ENCODE data around the gene LINGO1.

LINGO1 gene

DNA sequence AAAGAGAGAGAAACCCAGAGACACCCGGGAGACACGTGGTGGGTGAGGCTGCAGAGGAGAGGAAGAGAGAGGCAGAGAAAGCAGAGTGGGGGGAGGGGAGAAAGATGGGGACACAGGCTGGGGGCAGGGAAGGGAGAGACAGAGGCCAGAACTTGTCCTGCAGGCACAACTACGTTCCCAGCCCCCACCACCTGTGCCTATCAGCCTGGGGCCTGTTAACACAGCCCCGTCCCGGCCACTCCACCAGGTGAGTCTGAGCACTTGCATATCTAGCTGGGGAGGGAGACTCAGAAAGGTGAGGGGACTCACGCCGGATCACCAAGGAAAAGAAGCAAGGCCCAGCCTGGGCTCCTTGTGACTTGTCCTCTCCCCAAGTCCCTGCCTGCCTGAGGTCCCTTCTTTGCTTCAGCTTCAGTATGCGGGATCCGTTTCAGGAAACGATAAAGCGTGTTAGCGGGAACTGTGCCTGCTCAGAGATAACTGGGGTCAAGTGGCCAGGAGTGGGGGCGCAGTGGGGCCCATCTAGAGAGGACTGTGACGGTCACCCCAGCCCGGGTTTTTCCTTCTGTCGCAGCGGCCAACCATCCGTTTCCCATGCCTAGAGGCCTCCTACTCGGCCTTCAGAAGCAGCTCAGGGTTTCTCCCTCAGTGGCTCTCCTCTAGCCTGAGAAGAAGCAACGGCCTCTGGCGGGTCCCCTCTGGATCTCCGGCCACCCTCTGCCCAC is 10.3 kb downstream of the LINGO1 start:
- no peak overlapping the region for H3K4me3 ChIP-seq (ENCODE audit: insufficient read depth in 1 of 2, low read depth in 1 of 2, low read length in 2 of 2)
- H2BK15ac ChIP-seq (ENCODE audit: low read depth, poor library complexity, severe bottlenecking), result peak overlapping the region; percentile 26
- H3K18ac ChIP-seq (ENCODE audit: low read depth in 1 of 2, low read length in 2 of 2), result peak overlapping the region; percentile 16 to 48
- H3K23ac ChIP-seq (ENCODE audit: low read length in 2 of 2), result peak overlapping the region in 1 of 2 experiments; percentile 35
- H3K9ac ChIP-seq (ENCODE audit: low read length), result no peak overlapping the region
- H3K27ac ChIP-seq (ENCODE audit: low read length, poor library complexity, severe bottlenecking), result no peak overlapping the region
- no peaks in the 10 kb centered on the region for H3K9me3 ChIP-seq (ENCODE audit: control insufficient read depth, low read length)
- no peaks in the 10 kb centered on the region for H3K36me3 ChIP-seq (ENCODE audit: control insufficient read depth in 1 of 2, insufficient read depth in 2 of 2, low read depth in 1 of 2, low read length in 2 of 2)
- H3K4me2 ChIP-seq (ENCODE audit: low read length, poor library complexity, severe bottlenecking), result no peak overlapping the region
- H4K91ac ChIP-seq (ENCODE audit: low read length), result peak overlapping the region; percentile 53
- no peak overlapping the region for H2AK5ac ChIP-seq (ENCODE audit: low read length, severe bottlenecking)
- 25% methylated on average over 22 of the region's 22 CpGs for WGBS
- no peak overlapping the region for H2AFZ ChIP-seq (ENCODE audit: low read depth, low read length)
- H2BK120ac ChIP-seq (ENCODE audit: low read depth, low read length), result no peak overlapping the region
- H2BK12ac ChIP-seq (ENCODE audit: low read length in 2 of 2), result peak overlapping the region in 1 of 2 experiments; percentile 1
- H3K79me1 ChIP-seq (replicated peaks; ENCODE audit: low read length, poor library complexity, severe bottlenecking), result no peaks in the 10 kb centered on the region
- H3K4me1 ChIP-seq (ENCODE audit: control insufficient read depth, insufficient read depth, low read depth, low read length), result peaks cover 10% of the 10 kb centered on the region
- H4K8ac ChIP-seq (ENCODE audit: low read length), result peak overlapping the region; percentile 16
- H3K4ac ChIP-seq (ENCODE audit: low read depth in 1 of 2, low read length in 2 of 2), result peak overlapping the region in 1 of 2 experiments; percentile 82
- no peak overlapping the region for H2BK5ac ChIP-seq (ENCODE audit: low read depth, low read length, poor library complexity, severe bottlenecking)
- peak overlapping the region in 1 of 2 experiments; percentile 2 for H3K14ac ChIP-seq (ENCODE audit: low read length in 2 of 2)
- DNase-seq, result peak; percentile 28
- peaks cover 65 to 69% of the 10 kb centered on the region in 2 experiments for H3K27me3 ChIP-seq (ENCODE audit: control insufficient read depth in 1 of 2, insufficient read depth in 1 of 2, low read length in 2 of 2)

DNA sequence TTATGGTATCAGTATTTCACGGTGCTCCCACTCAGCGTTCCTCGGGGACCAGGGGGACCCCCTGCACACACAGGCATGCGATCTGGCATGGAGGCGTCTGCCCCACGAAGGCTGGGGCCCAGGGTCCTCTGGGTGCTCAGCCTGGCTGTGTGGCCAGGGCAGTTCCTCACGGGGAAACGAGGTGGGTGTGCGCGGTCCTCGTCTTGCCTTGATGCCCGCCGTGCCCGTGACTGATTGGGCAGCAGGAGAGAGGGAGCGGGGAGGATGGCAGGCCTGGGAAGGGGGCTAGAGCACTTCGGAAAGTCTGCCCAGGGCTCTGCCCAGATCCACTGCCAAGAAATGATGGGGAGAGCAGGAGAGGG is 10.9 kb downstream of the LINGO1 start:
- 87% methylated on average over 16 of the region's 16 CpGs for WGBS
- Histone ChIP-seq H3K4ac (ENCODE audit: low read depth in 1 of 2, low read length in 2 of 2) (peak overlapping the region in 1 of 2 experiments; percentile 18), H3K18ac (ENCODE audit: low read depth in 1 of 2, low read length in 2 of 2) (peak overlapping the region in 1 of 2 experiments; percentile 38), H2BK12ac (ENCODE audit: low read length in 2 of 2) (peak overlapping the region in 1 of 2 experiments; percentile 59), H3K4me1 (ENCODE audit: control insufficient read depth, insufficient read depth, low read depth, low read length) (peaks cover 10% of the 10 kb centered on the region), H3K36me3 (ENCODE audit: control insufficient read depth in 1 of 2, insufficient read depth in 2 of 2, low read depth in 1 of 2, low read length in 2 of 2) (no peaks in the 10 kb centered on the region), H2AFZ (ENCODE audit: low read depth, low read length) (no peak overlapping the region), H3K79me1 (replicated peaks; ENCODE audit: low read length, poor library complexity, severe bottlenecking) (no peaks in the 10 kb centered on the region), H3K9ac (ENCODE audit: low read length) (no peak overlapping the region), H2BK5ac (ENCODE audit: low read depth, low read length, poor library complexity, severe bottlenecking) (no peak overlapping the region), H3K27ac (ENCODE audit: low read length, poor library complexity, severe bottlenecking) (no peak overlapping the region), H3K27me3 (ENCODE audit: control insufficient read depth in 1 of 2, insufficient read depth in 1 of 2, low read length in 2 of 2) (peaks cover 70% of the 10 kb centered on the region in 2 experiments), H3K14ac (ENCODE audit: low read length in 2 of 2) (peak overlapping the region in 1 of 2 experiments; percentile 94), H3K4me3 (ENCODE audit: insufficient read depth in 1 of 2, low read depth in 1 of 2, low read length in 2 of 2) (no peak overlapping the region), H2AK5ac (ENCODE audit: low read length, severe bottlenecking) (no peak overlapping the region), H2BK120ac (ENCODE audit: low read depth, low read length) (no peak overlapping the region), H4K91ac (ENCODE audit: low read length) (no peak overlapping the region), H2BK15ac (ENCODE audit: low read depth, poor library complexity, severe bottlenecking) (no peak overlapping the region), H4K8ac (ENCODE audit: low read length) (no peak overlapping the region), H3K23ac (ENCODE audit: low read length in 2 of 2) (no peak overlapping the region), H3K4me2 (ENCODE audit: low read length, poor library complexity, severe bottlenecking) (no peak overlapping the region), H3K9me3 (ENCODE audit: control insufficient read depth, low read length) (no peaks in the 10 kb centered on the region)
- DNase-seq, result no peak

DNA sequence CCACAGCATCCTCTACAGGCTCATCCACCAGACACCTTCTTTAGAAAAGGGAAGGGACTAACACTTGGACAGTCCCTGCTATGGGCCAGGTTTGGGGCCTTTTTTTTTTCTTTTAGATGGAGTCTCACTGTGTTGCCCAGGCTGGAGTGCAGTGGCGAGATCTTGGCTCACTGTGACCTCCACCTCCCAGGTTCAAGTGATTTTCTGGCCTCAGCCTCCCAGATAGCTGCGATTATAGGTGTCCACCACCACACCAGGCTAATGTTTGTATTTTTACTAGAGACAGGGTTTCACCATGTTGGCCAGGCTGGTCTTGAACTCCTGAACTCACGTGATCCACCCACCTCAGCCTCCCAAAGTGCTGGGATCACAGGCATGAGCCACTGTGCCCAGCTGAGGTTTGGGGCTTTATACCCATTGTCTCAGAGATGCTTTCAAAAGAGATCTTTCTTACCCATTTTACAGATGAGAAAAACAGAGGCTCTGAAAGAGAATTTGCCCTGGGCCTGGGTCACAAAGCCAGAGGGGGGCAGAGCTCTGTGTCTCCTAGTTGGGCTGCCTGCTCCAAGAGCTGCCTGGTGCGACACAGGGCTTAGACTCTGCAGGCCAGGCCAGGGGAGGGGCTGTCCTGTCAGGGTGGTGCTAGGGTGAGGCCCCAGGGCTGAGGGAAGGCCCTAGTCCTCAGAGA is 11.6 kb downstream of the LINGO1 start:
- Histone ChIP-seq H2AK5ac (ENCODE audit: low read length, severe bottlenecking) (no peak overlapping the region), H4K8ac (ENCODE audit: low read length) (no peak overlapping the region), H3K4me3 (ENCODE audit: insufficient read depth in 1 of 2, low read depth in 1 of 2, low read length in 2 of 2) (no peak overlapping the region), H2BK15ac (ENCODE audit: low read depth, poor library complexity, severe bottlenecking) (peak overlapping the region; percentile 4), H3K9me3 (ENCODE audit: control insufficient read depth, low read length) (no peaks in the 10 kb centered on the region), H3K4ac (ENCODE audit: low read depth in 1 of 2, low read length in 2 of 2) (no peak overlapping the region), H3K4me2 (ENCODE audit: low read length, poor library complexity, severe bottlenecking) (no peak overlapping the region), H3K4me1 (ENCODE audit: control insufficient read depth, insufficient read depth, low read depth, low read length) (peaks cover 10% of the 10 kb centered on the region), H3K27ac (ENCODE audit: low read length, poor library complexity, severe bottlenecking) (no peak overlapping the region), H3K27me3 (ENCODE audit: control insufficient read depth in 1 of 2, insufficient read depth in 1 of 2, low read length in 2 of 2) (peaks cover 65 to 70% of the 10 kb centered on the region in 2 experiments), H3K36me3 (ENCODE audit: control insufficient read depth in 1 of 2, insufficient read depth in 2 of 2, low read depth in 1 of 2, low read length in 2 of 2) (no peaks in the 10 kb centered on the region), H3K14ac (ENCODE audit: low read length in 2 of 2) (no peak overlapping the region), H2BK12ac (ENCODE audit: low read length in 2 of 2) (peak overlapping the region in 1 of 2 experiments; percentile 29), H3K23ac (ENCODE audit: low read length in 2 of 2) (no peak overlapping the region), H2AFZ (ENCODE audit: low read depth, low read length) (no peak overlapping the region), H3K9ac (ENCODE audit: low read length) (no peak overlapping the region), H2BK5ac (ENCODE audit: low read depth, low read length, poor library complexity, severe bottlenecking) (no peak overlapping the region), H4K91ac (ENCODE audit: low read length) (no peak overlapping the region), H3K79me1 (replicated peaks; ENCODE audit: low read length, poor library complexity, severe bottlenecking) (no peaks in the 10 kb centered on the region), H2BK120ac (ENCODE audit: low read depth, low read length) (no peak overlapping the region), H3K18ac (ENCODE audit: low read depth in 1 of 2, low read length in 2 of 2) (peak overlapping the region in 1 of 2 experiments; percentile 38)
- DNase-seq, result no peak
- 97% methylated on average over 3 of the region's 4 CpGs for WGBS

DNA sequence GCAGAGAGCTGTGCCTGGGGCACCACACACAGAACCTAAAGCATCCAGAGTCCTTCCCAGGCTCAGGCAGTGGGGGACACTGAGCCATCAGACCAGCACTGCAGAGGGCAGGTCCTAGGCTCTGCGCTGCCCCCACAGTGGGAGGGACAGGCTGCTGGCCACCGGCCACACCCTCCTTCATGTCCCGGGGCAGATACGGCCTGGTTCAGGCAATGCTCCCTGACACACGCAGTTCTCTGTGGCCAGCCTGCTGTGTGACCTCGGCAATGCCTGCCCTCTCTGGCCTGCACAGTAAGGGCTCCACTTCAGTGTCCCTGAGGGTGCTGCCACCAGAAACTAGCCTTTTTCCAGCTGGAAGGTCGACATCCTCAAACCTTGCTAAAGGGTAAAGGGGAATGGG is 12.4 kb downstream of the LINGO1 start:
- H3K36me3 ChIP-seq (ENCODE audit: control insufficient read depth in 1 of 2, insufficient read depth in 2 of 2, low read depth in 1 of 2, low read length in 2 of 2), result no peaks in the 10 kb centered on the region
- no peak overlapping the region for H2AK5ac ChIP-seq (ENCODE audit: low read length, severe bottlenecking)
- peak overlapping the region; percentile 78 for H4K91ac ChIP-seq (ENCODE audit: low read length)
- H3K9me3 ChIP-seq (ENCODE audit: control insufficient read depth, low read length), result no peaks in the 10 kb centered on the region
- H2BK15ac ChIP-seq (ENCODE audit: low read depth, poor library complexity, severe bottlenecking), result no peak overlapping the region
- no peak overlapping the region for H3K4ac ChIP-seq (ENCODE audit: low read depth in 1 of 2, low read length in 2 of 2)
- H2BK12ac ChIP-seq (ENCODE audit: low read length in 2 of 2), result peak overlapping the region in 1 of 2 experiments; percentile 7
- DNase-seq, result no peak
- H2BK5ac ChIP-seq (ENCODE audit: low read depth, low read length, poor library complexity, severe bottlenecking), result no peak overlapping the region
- H3K4me1 ChIP-seq (ENCODE audit: control insufficient read depth, insufficient read depth, low read depth, low read length), result peaks cover 12% of the 10 kb centered on the region
- no peak overlapping the region for H3K27ac ChIP-seq (ENCODE audit: low read length, poor library complexity, severe bottlenecking)
- peaks cover 58 to 64% of the 10 kb centered on the region in 2 experiments for H3K27me3 ChIP-seq (ENCODE audit: control insufficient read depth in 1 of 2, insufficient read depth in 1 of 2, low read length in 2 of 2)
- WGBS, result 56% methylated on average over 7 of the region's 7 CpGs
- H3K18ac ChIP-seq (ENCODE audit: low read depth in 1 of 2, low read length in 2 of 2), result no peak overlapping the region
- H2BK120ac ChIP-seq (ENCODE audit: low read depth, low read length), result no peak overlapping the region
- H2AFZ ChIP-seq (ENCODE audit: low read depth, low read length), result no peak overlapping the region
- no peak overlapping the region for H3K9ac ChIP-seq (ENCODE audit: low read length)
- peak overlapping the region in 1 of 2 experiments; percentile 48 for H3K14ac ChIP-seq (ENCODE audit: low read length in 2 of 2)
- no peak overlapping the region for H4K8ac ChIP-seq (ENCODE audit: low read length)
- H3K79me1 ChIP-seq (replicated peaks; ENCODE audit: low read length, poor library complexity, severe bottlenecking), result no peaks in the 10 kb centered on the region
- H3K23ac ChIP-seq (ENCODE audit: low read length in 2 of 2), result no peak overlapping the region
- peak overlapping the region in 1 of 2 experiments; percentile 30 for H3K4me3 ChIP-seq (ENCODE audit: insufficient read depth in 1 of 2, low read depth in 1 of 2, low read length in 2 of 2)
- no peak overlapping the region for H3K4me2 ChIP-seq (ENCODE audit: low read length, poor library complexity, severe bottlenecking)
